GM18511 (cell line): Measurements from ENCODE around the gene MICU2.

Source experiments
- ATAC-seq: cut with Tn5 transposase; IDR thresholded peaks from one replicate; pipeline ENCODE4 v1.9.1; 2021; ENCODE audit warnings: mild to moderate bottlenecking, moderate library complexity; ENCODE audit not compliant: unreplicated experiment

Gene MICU2

DNA sequence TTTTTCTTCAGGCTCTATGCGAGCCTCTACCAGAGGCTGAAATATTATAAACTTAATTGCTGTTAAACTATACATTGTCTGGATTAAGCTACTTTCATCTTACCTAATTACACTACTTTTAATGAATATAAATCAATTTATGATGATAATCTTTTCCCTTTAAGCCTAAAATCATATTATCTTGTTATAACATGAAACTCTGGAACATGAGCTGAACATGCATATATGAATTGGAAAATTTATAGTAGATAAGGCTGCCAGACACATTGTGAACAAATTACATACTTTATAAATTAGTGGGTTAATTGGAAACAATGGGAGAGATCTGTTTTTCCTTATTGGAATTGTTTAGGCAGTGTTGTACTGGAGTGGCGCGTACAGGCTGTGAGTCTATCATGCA is 99.6 kb downstream of the MICU2 start:
- ATAC-seq = no peak

DNA sequence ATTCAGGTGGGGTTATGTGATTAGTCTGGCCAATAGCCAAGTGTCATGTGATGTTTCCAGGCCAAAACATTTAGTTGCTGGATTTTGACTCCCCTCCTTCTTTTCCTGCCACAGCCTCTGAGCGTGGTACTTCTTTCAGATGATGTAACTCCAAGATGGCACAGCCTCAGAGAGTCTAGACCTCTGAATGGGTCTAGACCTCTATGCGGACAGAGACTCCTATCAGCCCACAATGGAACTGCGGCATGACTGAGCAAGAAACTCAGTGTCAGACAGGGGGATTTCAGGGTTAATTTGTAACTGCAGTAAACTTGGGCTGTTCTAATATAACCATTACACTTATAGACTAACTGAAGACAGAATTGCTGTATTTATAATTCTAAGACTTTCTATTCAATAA is 102.3 kb downstream of the MICU2 start:
- no peak for ATAC-seq

DNA sequence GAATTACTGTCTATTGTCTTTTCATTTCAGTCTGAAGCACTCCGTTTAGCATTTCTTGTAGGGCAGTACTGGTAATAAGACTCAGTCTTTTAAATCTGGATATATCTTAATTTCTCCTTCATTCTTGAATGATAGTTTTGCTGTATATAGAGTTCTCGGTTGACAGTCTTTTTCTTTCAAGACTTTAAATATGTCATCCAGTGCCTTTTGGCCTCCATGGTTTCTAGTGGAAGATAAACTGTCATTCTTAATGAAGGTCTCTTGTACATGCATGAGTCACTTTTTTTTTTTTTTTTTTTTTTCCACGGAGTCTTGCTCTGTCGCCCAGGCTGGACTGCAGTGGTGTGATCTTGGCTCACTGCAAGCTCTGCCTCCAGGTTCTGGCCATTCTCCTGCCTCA is 117.6 kb downstream of the MICU2 start:
- ATAC-seq = no peak

GRCh38 chr13:21483748-21484147 is 120.2 kb downstream of the MICU2 start:
- no peak for ATAC-seq

- no peak for ATAC-seq
These were observed 122.6 kb downstream of the MICU2 start for GRCh38 chr13:21481359-21481758.

- ATAC-seq = peak; percentile 45
These were observed 124.8 kb downstream of the MICU2 start for GRCh38 chr13:21478881-21479808.

DNA sequence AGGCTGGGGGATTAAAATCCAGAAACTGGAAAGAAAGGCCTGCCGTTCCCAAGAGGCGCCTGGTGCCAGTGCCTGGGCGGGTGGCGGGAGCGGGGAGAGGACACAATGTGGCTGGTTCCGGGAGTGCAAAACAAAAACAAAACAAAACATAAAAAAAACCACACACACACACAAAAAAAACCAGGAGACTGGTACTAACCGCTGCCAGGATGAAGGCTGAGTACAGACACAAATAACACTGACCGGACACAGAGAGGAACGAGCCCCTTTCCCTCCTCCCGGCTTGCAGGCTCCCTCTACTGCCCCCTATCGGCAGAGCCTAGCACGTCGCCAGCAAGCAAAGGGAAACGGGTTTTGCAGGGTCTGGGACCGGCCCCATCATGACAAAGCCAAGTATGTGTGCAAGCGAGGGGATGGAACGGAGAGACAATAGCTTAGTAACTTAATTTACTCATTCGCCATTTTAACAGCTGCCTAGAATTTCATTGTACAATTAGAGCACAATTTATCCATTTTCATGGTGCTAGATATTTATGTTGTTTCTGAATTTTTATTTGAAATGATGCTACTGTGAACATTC is 127.0 kb downstream of the MICU2 start:
- ATAC-seq = peak; percentile 96

GRCh38 chr13:21475115-21475514 is 128.9 kb downstream of the MICU2 start:
- ATAC-seq = no peak

GRCh38 chr13:21470785-21471184 is 133.2 kb downstream of the MICU2 start:
- ATAC-seq = no peak

DNA sequence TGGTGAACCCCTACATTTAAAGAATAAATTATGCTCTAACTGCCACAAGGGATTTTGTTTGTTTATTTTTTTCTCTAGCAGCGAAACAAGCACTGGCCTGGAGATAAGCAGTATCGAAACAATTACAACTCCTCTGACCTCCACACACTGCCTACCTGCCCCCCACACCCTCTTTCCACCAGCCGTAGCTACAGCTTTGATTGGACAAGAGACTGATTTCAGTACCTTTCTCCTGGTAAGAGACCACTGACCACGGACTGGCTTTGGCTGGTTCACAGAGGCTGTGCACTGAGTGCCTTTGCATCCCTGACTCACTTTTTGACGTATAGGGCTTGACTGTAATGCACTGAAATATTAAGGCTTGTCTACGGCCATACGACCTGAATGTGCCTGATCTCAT is 137.4 kb downstream of the MICU2 start:
- ATAC-seq = no peak

DNA sequence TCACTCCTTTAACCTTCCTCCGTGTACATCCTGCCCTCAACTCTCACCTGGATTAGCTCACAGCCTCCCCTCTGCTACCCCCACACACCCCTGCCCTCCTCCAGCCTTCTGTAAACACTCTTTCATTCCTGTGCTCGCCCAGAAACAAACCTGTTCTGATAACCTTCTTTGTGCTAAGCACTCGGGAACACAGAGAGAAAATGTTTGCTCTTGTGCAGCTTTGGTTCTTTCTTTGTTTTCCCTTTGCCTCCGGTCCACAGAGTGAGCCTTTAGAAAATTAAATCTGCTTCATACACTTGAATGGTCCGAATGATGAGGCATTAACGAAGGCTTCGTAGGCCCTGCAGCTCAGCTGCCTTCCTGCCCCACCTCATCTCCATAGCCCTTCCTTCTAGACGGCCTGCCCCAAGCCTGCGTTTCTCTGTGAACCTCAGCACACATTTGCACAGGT is 138.2 kb downstream of the MICU2 start:
- ATAC-seq = no peak

DNA sequence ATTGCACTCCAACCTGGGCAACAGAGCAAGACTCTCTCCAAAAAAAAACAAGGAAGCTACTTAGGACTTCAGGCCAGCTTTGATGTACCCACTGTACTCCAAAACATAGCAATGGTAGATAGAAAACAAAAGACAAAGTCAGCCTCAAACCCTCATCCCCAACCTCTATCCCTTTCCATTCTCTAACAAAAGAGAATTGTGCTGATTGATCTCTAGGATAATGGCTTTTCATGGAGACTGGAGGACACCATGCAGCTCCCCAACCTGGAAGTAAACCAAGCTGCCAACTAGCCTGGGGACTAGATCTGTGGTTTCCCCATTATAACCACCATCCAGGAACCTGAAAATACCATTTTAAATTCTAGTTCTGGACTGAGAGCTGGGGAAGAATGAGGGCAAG is 140.5 kb downstream of the MICU2 start:
- ATAC-seq = no peak

GRCh38 chr13:21461131-21461530 is 142.8 kb downstream of the MICU2 start:
- ATAC-seq = no peak

GRCh38 chr13:21458813-21459701 is 144.9 kb downstream of the MICU2 start, which contains the start of gene ZDHHC20:
TSS of gene ZDHHC20 (minus strand) at chr13:21459303. CDS start at chr13:21459171, 132 bp downstream.
- peak; percentile 80 for ATAC-seq

DNA sequence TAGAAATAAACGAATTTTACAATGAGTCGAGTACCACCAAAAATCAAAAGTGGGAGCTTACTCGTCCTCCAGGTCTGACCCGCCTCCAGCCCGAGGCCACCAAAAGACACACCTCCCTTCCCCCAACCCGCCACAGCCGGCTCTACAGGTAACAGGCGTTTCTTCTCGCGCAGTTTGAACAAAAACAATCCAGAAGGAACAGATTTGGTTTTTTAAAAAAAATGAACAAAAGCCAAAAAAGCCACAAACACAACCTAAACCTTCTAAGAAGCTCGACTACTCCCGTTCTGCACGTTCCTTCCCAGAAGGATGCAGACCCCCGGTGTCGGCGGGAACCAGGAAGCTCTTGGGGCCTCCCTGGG is 145.5 kb downstream of the MICU2 start:
- ATAC-seq = peak; percentile 51

- ATAC-seq = no peak
These were observed 150.4 kb downstream of the MICU2 start for GRCh38 chr13:21453387-21454081.

GRCh38 chr13:21450936-21451335 is 153.0 kb downstream of the MICU2 start:
- no peak for ATAC-seq

GRCh38 chr13:21446656-21447055 is 157.3 kb downstream of the MICU2 start:
- no peak for ATAC-seq

DNA sequence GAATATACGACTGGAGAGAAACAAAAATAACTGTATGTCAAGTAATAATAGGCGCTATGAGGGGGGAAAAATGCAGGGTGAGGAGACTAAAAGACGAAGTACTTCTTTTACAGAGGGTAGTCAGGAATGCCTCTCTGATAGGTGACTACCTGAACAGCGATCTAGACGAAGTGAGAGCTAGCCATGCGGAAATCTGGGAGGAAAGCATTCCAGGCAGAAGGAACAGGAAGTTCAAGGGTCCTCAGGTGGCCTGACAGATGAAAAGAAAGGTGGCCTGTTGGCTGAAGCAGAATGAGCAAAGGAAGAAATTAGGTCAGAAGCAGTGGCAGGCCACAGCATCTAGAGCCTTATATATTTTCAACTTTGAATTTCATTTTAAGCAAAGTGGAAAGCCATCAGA is 158.2 kb downstream of the MICU2 start:
- no peak for ATAC-seq

DNA sequence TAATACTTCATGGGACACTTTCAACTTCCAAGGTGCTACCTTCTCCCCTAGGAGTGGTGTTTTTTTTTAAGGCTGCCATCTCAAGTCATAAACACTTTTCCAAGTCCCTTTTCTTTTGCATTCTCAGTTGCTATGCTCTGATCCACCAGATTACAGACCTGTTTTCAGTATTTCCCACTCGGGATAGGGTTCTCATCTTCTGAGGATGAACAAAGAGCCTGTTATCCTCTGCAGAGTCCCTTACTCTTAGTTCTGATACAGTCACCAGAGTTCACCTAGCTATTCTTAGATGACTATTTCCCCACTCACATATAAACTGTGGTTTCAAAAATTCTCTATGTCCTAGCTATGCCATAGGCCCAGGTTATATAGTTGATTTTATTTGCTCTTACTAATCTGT is 160.8 kb downstream of the MICU2 start:
- no peak for ATAC-seq
